NCI-H510A (cell line): ENCODE data around the gene KCNQ1OT1.
"Not testable (repeated sequence)": the region's sequence is repeated elsewhere in the genome, so short reads cannot be mapped to it uniquely, and the experiment has no call there.

Experiments
- DNase-seq: peaks from one replicate; lab custom pipeline; 2025; lab: John Stamatoyannopoulos, UW

Gene KCNQ1OT1

GRCh38 chr11:2652333-2653197, 47.2 kb downstream of the KCNQ1OT1 start:
- DNase-seq: no peak

GRCh38 chr11:2651826-2652271, 47.9 kb downstream of the KCNQ1OT1 start:
- no peak for DNase-seq

GRCh38 chr11:2651054-2651617, 48.7 kb downstream of the KCNQ1OT1 start:
- DNase-seq: no peak

GRCh38 chr11:2650343-2650867, 49.4 kb downstream of the KCNQ1OT1 start:
- no peak for DNase-seq

GRCh38 chr11:2649848-2650247, 49.9 kb downstream of the KCNQ1OT1 start:
- no peak for DNase-seq

GRCh38 chr11:2649400-2649799, 50.4 kb downstream of the KCNQ1OT1 start:
- no peak for DNase-seq

- no peak for DNase-seq
Measured at GRCh38 chr11:2647953-2648352, 51.8 kb downstream of the KCNQ1OT1 start.

- DNase-seq: no peak
Measured at GRCh38 chr11:2647167-2647566, 52.6 kb downstream of the KCNQ1OT1 start.

GRCh38 chr11:2645779-2646118, 54.0 kb downstream of the KCNQ1OT1 start:
- no peak for DNase-seq

- no peak for DNase-seq
Measured at GRCh38 chr11:2644844-2645778, 54.7 kb downstream of the KCNQ1OT1 start.

- DNase-seq: no peak
Measured at GRCh38 chr11:2643746-2644145, 56.0 kb downstream of the KCNQ1OT1 start.

- no peak for DNase-seq
Measured at GRCh38 chr11:2641623-2642022, 58.2 kb downstream of the KCNQ1OT1 start.

GRCh38 chr11:2639763-2640162, 60.0 kb downstream of the KCNQ1OT1 start:
- not testable (repeated sequence) for DNase-seq

GRCh38 chr11:2631161-2631560, 68.6 kb downstream of the KCNQ1OT1 start:
- no peak for DNase-seq

GRCh38 chr11:2630679-2631078, 69.1 kb downstream of the KCNQ1OT1 start:
- DNase-seq: no peak

GRCh38 chr11:2625183-2625582, 74.6 kb downstream of the KCNQ1OT1 start:
- DNase-seq: no peak

GRCh38 chr11:2621894-2622293, 77.9 kb downstream of the KCNQ1OT1 start:
- DNase-seq: no peak

- no peak for DNase-seq
Measured at GRCh38 chr11:2612884-2613571, 86.8 kb downstream of the KCNQ1OT1 start.

GRCh38 chr11:2609345-2609744, 90.4 kb downstream of the KCNQ1OT1 start:
- DNase-seq: no peak

GRCh38 chr11:2599561-2600189, 100.1 kb downstream of the KCNQ1OT1 start:
- no peak for DNase-seq

- no peak for DNase-seq
Measured at GRCh38 chr11:2595204-2595603, 104.6 kb downstream of the KCNQ1OT1 start.
